Measurements from ENCODE around the gene ZNF92.
"Not testable (repeated sequence)": the region's sequence is repeated elsewhere in the genome, so short reads cannot be mapped to it uniquely, and the experiment has no call there.

Gene ZNF92

DNA sequence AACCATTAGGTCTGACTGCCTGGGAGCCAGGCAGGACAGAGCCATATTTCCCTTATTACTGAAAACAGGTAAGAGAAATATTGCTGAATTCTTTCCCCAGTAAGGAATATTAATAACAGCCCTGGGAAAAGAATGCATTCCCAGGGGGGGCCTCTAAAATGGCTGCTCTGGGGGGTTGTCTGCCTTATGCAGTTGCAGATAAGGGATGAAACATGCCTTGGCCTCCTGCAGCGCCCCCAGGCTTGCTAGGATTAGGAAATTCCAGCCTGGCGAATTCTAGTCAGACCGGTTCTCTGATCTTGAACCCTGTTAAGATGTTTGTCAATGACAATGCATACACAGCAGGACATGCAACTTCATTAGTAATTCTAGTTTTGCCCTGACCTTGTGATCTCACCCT lies 49.6 kb downstream of the ZNF92 start:
- DNase-seq (ENCODE audit: low read depth in 2 of 2): not testable (repeated sequence)

- no peak for DNase-seq (ENCODE audit: low read depth in 2 of 2)
Observed at GRCh38 chr7:65429642-65430343, 56.1 kb downstream of the ZNF92 start.

DNA sequence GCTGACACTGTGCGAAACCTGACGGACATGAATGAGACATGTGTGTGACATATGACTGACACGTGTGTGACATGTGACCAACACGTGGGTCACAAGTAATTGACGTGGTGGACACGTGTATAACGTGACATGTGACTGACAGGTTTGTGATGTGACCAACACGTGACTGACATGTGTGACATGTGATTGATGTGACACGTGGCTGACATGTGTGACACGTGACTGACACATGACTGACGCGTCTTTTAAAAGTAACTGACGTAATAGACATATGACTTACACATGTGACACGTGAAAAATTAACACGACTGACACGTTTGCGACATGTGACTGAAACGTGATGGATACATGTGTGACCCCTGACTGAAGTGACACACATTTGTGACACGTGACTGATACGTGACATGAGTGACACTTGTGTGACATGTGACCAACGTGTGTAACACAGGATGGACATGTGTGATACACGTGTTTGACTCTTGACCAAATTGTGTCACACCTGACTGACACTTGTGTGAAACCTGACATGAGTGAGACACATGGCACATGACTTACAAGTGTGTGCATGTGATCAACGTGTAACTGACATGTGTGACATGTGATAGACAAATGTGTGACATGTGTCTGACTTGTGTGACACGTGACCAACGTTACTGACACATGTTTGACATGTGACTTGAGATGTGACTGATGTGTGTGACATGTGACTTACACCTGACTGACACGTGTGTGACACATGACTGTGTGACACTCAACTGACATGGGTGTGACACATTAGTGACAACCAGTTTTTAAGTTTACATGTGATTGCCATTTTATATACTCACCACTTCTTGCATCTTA lies 56.9 kb downstream of the ZNF92 start:
- no peak for DNase-seq (ENCODE audit: low read depth in 2 of 2)

DNA sequence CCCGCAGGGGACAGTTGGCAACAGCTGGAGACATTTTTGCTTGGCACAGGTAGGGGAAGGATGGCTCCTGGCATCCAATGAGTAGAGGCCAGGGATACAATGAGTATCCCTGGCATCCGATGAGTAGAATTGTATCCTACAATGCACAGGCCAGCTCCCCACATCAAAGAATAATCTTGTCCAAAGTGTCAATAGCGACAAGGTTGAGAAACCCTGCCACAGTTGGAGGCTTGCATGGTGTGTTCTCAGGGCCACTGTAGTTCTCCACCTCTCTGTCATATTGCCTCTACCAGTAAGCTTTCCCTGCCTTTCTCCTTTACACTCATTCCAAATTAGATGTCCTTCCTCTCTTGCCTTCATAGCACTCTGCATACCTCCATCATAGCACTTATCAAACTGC lies 60.7 kb downstream of the ZNF92 start:
- no peak for DNase-seq (ENCODE audit: low read depth in 2 of 2)

- no peak for DNase-seq (ENCODE audit: low read depth in 2 of 2)
Observed at GRCh38 chr7:65436163-65436562, 62.5 kb downstream of the ZNF92 start.

- DNase-seq (ENCODE audit: low read depth in 2 of 2): no peak
Observed at GRCh38 chr7:65438598-65438997, 64.9 kb downstream of the ZNF92 start.

- DNase-seq (ENCODE audit: low read depth in 2 of 2): no peak
Observed at GRCh38 chr7:65441010-65441409, 67.4 kb downstream of the ZNF92 start.

DNA sequence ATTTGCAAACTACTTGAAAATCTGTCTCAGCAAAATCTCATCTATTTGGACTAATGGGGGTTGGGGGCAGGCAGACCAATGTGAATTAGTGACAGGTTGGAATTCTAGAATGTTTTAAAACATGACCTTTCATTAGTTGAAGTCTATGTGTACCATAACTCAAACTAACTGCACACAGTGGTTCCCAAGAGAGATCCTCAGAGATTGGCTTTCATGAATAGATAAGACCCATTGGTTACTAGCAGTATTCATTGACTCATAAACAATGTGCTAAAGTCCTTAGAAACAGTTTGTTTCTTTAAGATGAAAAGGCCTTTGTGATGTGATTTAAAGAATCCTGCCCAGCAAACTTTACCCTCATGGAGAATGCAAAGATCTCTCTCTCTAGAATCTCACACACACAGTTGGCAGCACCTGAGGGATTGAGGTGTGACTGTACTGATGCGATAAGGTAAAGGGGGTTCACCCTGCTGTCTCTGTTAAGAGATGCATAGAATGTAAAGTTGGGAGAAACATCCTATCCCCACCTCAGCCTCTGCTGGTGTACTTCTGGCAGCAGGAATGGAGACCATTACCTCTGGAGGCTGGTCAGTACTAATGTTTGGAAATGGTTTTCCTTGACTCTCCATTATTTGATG lies 70.7 kb downstream of the ZNF92 start:
- no peak for DNase-seq (ENCODE audit: low read depth in 2 of 2)

GRCh38 chr7:65444899-65445823 lies 71.5 kb downstream of the ZNF92 start:
- DNase-seq (ENCODE audit: low read depth in 2 of 2): no peak

- not testable (repeated sequence) for DNase-seq (ENCODE audit: low read depth in 2 of 2)
Observed at GRCh38 chr7:65447041-65447440, 73.4 kb downstream of the ZNF92 start.

GRCh38 chr7:65448816-65449504 lies 75.3 kb downstream of the ZNF92 start:
- no peak for DNase-seq (ENCODE audit: low read depth in 2 of 2)

- DNase-seq (ENCODE audit: low read depth in 2 of 2): no peak
Observed at GRCh38 chr7:65449505-65449852, 75.8 kb downstream of the ZNF92 start.

Data from stimulated activated CD8-positive, alpha-beta memory T cell treated with anti-CD3 and anti-CD28 coated beads, Interleukin-2, amount 100 ng/mL, for 48 hours (primary cell).